ENCODE measurements around the gene RELN. TPM values are rescaled to one million over a fixed set of nuclear protein-coding genes. Genes with fewer than 3 reads are reported as not detected.
"Not testable (repeated sequence)": the region's sequence is repeated elsewhere in the genome, so short reads cannot be mapped to it uniquely, and the experiment has no call there.

The RELN gene
- total and polyA plus RNA-seq, 9 of the 15 experiments (the other 6 are each of a cell fraction or from before 2014, with no cell fraction given) = 12.9 to 43.2 (median 18.1) TPM

GRCh38 chr7:103781409-103781808, 208.0 kb downstream of the RELN start:
- in situ Hi-C loops (cut with MboI) = no loop called here
- no peak for FAIRE-seq
- no peak overlapping the region for H3K4me2 ChIP-seq (ENCODE audit: insufficient read depth, low read length)
- H3K9ac ChIP-seq (ENCODE audit: insufficient read depth in 1 of 2, low read depth in 2 of 2, low read length in 2 of 2) = no peak overlapping the region
- intact Hi-C loops (cut with micrococcal nuclease) = no loop called here
- no TSS peak for BruUV-seq (replicated peaks)
- 18% methylated on average over 1 of the region's 1 CpG for WGBS (ENCODE audit: insufficient coverage, low coverage, missing lambda C conversion rate)
- H3K79me2 ChIP-seq (ENCODE audit: control insufficient read depth, insufficient read depth, low read length) = no peaks in the 10 kb centered on the region
- H3K27me3 ChIP-seq (ENCODE audit: control insufficient read depth in 2 of 2, insufficient read depth in 2 of 2, low read length in 2 of 2) = no peaks in the 10 kb centered on the region
- H3K9me3 ChIP-seq (replicated peaks; ENCODE audit: control insufficient read depth, insufficient read depth, low read depth, low read length) = 0 out of 2 replicates have a peak, but pooled peaks cover 1% of the 10 kb centered on the region
- no peaks in the 10 kb centered on the region for H3K9me1 ChIP-seq (ENCODE audit: control insufficient read depth, insufficient read depth, low read length)
- TF ChIP-seq CEBPG (CRISPR knock-in tag; IDR thresholded peaks at IDR 0.05) (no peak), CEBPG (tag; conservative IDR thresholded peaks at IDR 0.05 in 1 of 2, IDR thresholded peaks at IDR 0.05 in 1 of 2) (peak; percentile 40 to 58; a peak in 3 of 4 replicates), CEBPB (tag; IDR thresholded peaks at IDR 0.05) (peak; percentile 80), KHSRP (IDR thresholded peaks at IDR 0.05) (no peak)
- DNase-seq (ENCODE audit: extremely low read depth in 1 of 4, low spot score in 3 of 4) = no peak
- no peak overlapping the region for H3K4me3 ChIP-seq
- no peaks in the 10 kb centered on the region for H3K4me1 ChIP-seq (replicated peaks in 1 of 2; ENCODE audit: control insufficient read depth in 2 of 2, insufficient read depth in 2 of 2, low read length in 2 of 2)
- no peak for ATAC-seq
- no peak overlapping the region for H2AFZ ChIP-seq (ENCODE audit: low read depth, low read length)
- no peaks in the 10 kb centered on the region for H4K20me1 ChIP-seq (replicated peaks; ENCODE audit: control insufficient read depth, insufficient read depth, low read length)
- ChIA-PET POLR2A (no interaction called here), CTCF (ENCODE audit: low intra/inter-chr PET ratio) (no interaction called here)
- no peaks in the 10 kb centered on the region; the same call in 2 of the 3 replicates for H3K36me3 ChIP-seq (ENCODE audit: control insufficient read depth, insufficient read depth, low read length)
- no peak overlapping the region for H3K27ac ChIP-seq (ENCODE audit: extremely low read depth, low read depth, low read length)

- H3K4me2 ChIP-seq (ENCODE audit: insufficient read depth, low read length); H2AFZ ChIP-seq (ENCODE audit: low read depth, low read length); H3K4me3 ChIP-seq; FAIRE-seq; H3K79me2 ChIP-seq (ENCODE audit: control insufficient read depth, insufficient read depth, low read length); intact Hi-C loops (cut with micrococcal nuclease); H3K27me3 ChIP-seq (ENCODE audit: control insufficient read depth in 2 of 2, insufficient read depth in 2 of 2, low read length in 2 of 2); H3K9me1 ChIP-seq (ENCODE audit: control insufficient read depth, insufficient read depth, low read length); H3K4me1 ChIP-seq (replicated peaks in 1 of 2; ENCODE audit: control insufficient read depth in 2 of 2, insufficient read depth in 2 of 2, low read length in 2 of 2); H3K9me3 ChIP-seq (replicated peaks; ENCODE audit: control insufficient read depth, insufficient read depth, low read depth, low read length); in situ Hi-C loops (cut with MboI); BruUV-seq (replicated peaks); DNase-seq (ENCODE audit: extremely low read depth in 1 of 4, low spot score in 3 of 4); CTCF ChIA-PET (ENCODE audit: low intra/inter-chr PET ratio); H3K27ac ChIP-seq (ENCODE audit: extremely low read depth, low read depth, low read length); H3K9ac ChIP-seq (ENCODE audit: insufficient read depth in 1 of 2, low read depth in 2 of 2, low read length in 2 of 2); H4K20me1 ChIP-seq (replicated peaks; ENCODE audit: control insufficient read depth, insufficient read depth, low read length); H3K36me3 ChIP-seq (ENCODE audit: control insufficient read depth, insufficient read depth, low read length); ATAC-seq; POLR2A ChIA-PET: not testable (repeated sequence)
- TF ChIP-seq ZNF146 (CRISPR knock-in tag; IDR thresholded peaks at IDR 0.05; ENCODE audit: unreplicated experiment) (peak; percentile 83), BCOR (IDR thresholded peaks at IDR 0.05) (peak; percentile 58; the same call in 1 of the 2 replicates), KDM1A (IDR thresholded peaks at IDR 0.05) (peak in 1 of 2 experiments; percentile 11; a peak in 1 of 4 replicates)
- WGBS (ENCODE audit: insufficient coverage, low coverage, missing lambda C conversion rate) = 94% methylated on average over 2 of the region's 2 CpGs
Observed at GRCh38 chr7:103780561-103780960, 208.9 kb downstream of the RELN start.
